Subcutaneous abdominal adipose tissue (tissue), 5 donors: ENCODE results near the gene GPR161.

Experiments used
- H3K27ac ChIP-seq: one replicate; pipeline ENCODE4 v1.7.0; 2013; ENCODE audit warnings: low read depth, mild to moderate bottlenecking, inconsistent platforms, low read length, moderate library complexity
- H3K27me3 ChIP-seq, 5 donors: one replicate each; pipeline ENCODE4 v1.7.0; 2013; ENCODE audit warnings: low read length in 5 of 5, inconsistent platforms in 1 of 5; ENCODE audit not compliant: control insufficient read depth in 5 of 5, insufficient read depth in 4 of 5
- H3K36me3 ChIP-seq, 5 donors: one replicate each; pipeline ENCODE4 v1.7.0; 2013; ENCODE audit warnings: low read length in 5 of 5; ENCODE audit not compliant: control insufficient read depth in 5 of 5, insufficient read depth in 5 of 5
- H3K4me1 ChIP-seq, 5 donors: one replicate each; pipeline ENCODE4 v1.7.0; 2013; ENCODE audit warnings: low read length in 5 of 5, mild to moderate bottlenecking in 3 of 5, moderate library complexity in 1 of 5; ENCODE audit not compliant: control insufficient read depth in 5 of 5, insufficient read depth in 5 of 5
- H3K4me3 ChIP-seq, 5 donors: one replicate each; pipeline ENCODE4 v1.7.0; 2013; ENCODE audit warnings: low read length in 5 of 5, low read depth in 1 of 5
- H3K9ac ChIP-seq, 5 donors: one replicate each; pipeline ENCODE4 v1.7.0; 2013; ENCODE audit warnings: low read length in 5 of 5, mild to moderate bottlenecking in 4 of 5, moderate library complexity in 3 of 5
- H3K9me3 ChIP-seq, 5 donors: one replicate each; pipeline ENCODE4 v1.7.0; 2013; ENCODE audit warnings: low read length in 5 of 5; ENCODE audit not compliant: control insufficient read depth in 5 of 5
- donor health status: healthy.
- donor health status: healthy.
- donor health status: healthy.
- donor health status: healthy.
- donor health status: healthy.

The GPR161 gene

DNA sequence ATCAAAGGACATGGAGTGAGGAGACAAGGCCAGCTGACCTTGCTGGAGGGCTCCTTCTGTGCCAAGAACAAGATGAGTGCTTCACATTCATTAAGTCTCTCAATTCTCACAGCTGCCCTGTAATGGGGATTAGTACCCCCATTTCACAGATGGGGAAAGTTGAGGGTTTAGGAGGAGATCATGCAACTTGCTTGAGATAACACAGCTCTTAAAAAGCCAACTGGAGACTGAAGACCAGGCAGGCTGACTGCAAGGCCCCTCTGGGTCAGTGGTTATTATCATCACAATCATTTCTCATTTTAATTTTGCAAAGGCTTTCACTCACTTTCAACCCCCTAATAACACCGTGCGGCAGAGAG lies 46.8 kb downstream of the GPR161 start:
- Histone ChIP-seq H3K4me1 (peaks cover 0 to 10% (median 9%) of the 10 kb centered on the region in 5 donors), H3K9me3 (no peaks in the 10 kb centered on the region), H3K4me3 (no peak overlapping the region), H3K27ac (no peak overlapping the region), H3K27me3 (peaks cover 0 to 6% (median 0%) of the 10 kb centered on the region in 5 donors), H3K36me3 (peaks cover 0 to 22% (median 10%) of the 10 kb centered on the region in 5 donors), H3K9ac (no peak overlapping the region)

DNA sequence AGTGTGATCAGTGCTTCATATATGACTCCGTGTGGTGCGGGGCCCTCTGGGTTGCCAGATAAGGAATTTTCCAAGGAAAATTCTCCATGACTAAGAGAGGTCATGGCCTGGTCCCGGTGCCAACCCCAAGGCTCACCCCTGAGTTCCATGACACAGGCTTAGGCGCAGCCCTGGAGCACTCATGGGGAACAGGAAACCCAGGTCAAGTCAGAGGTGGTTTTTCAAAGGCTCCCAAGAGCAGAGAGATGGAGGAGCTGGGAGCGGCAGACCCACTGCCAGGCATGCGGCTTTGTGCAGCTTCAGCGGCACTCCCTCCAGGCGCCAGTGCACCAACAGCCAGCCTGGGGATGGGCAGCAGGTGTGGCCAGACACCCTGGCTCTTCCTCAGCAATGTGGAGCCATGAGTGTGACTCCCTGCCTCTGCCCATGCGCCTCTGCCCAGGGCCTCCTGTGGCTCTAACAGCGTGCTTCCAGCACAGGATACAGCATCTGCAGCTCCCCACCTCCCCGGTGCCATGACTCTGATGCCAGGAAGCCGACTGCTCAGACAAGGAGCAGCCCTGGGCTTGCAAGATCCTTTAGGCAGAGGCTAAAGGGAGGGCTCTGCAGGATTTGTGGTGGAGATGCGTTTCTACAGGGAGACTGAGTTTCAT lies 47.3 kb downstream of the GPR161 start:
- Histone ChIP-seq H3K9ac (no peak overlapping the region), H3K36me3 (peaks cover 0 to 22% (median 10%) of the 10 kb centered on the region in 5 donors), H3K9me3 (no peaks in the 10 kb centered on the region), H3K27ac (no peak overlapping the region), H3K4me3 (no peak overlapping the region), H3K4me1 (peaks cover 0 to 14% (median 14%) of the 10 kb centered on the region in 5 donors), H3K27me3 (peaks cover 0 to 6% (median 0%) of the 10 kb centered on the region in 5 donors)

DNA sequence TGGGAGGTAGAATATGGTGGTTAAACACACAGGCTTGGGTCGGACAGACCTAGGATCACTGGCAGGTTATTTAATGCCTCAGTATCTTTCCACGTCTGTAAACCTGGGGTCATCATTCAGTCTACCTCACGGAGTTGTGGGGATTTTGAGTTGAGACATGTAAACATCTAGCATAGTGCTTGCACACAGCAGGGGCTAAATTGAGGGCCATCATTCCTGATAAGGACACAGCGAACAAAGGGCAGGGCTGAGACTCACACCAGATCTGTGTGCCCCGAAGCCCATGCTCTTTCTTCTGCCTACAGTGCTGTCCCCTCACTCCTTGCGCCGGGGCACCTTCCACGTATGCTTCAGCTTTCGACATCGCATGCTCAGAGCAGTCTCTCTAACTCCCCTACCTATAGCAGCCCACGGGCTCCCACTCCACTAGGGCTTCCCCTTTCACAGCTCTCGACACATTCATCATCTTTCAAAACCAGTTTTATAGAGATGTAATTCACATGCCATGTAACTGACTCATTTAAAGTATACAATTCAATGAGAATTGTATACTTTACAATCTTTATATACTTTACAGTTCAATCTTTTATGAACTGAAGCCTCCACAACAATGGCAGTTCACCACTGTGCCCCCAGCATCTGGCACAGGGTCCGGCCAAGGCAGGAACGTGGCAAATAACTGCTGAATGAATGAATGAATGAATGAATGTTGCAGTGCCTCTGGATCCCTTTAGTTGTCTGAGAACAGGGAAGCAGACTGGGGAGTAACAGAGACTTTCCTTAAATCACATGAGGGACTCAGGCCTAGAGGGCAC lies 48.0 kb downstream of the GPR161 start:
- Histone ChIP-seq H3K27ac (no peak overlapping the region), H3K9ac (no peak overlapping the region), H3K4me1 (peaks cover 0 to 16% (median 14%) of the 10 kb centered on the region in 5 donors), H3K27me3 (peaks cover 0 to 6% (median 0%) of the 10 kb centered on the region in 5 donors), H3K4me3 (no peak overlapping the region), H3K9me3 (no peaks in the 10 kb centered on the region), H3K36me3 (peaks cover 0 to 26% (median 14%) of the 10 kb centered on the region in 5 donors)

DNA sequence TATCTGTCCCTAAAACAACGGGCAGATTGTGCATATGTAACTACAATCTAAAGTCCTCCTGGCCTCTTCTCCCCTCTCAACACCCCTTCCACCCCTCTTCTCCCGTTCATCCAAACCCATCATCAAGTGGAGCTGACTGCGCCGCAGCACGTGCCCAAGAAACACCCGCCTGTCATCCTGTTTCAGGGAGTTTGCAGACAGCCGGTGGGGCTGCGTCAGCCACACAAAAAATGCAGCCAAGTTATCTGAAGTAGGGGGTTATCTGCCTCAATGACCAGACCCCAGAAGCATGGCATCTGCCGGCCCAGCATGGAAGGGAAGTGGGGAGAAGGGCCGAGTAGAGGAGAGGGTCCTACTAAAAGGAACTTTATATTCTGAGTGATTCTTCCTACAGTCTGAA lies 49.0 kb downstream of the GPR161 start:
- Histone ChIP-seq H3K36me3 (peaks cover 0 to 26% (median 14%) of the 10 kb centered on the region in 5 donors), H3K27ac (no peak overlapping the region), H3K9me3 (no peaks in the 10 kb centered on the region), H3K4me1 (peaks cover 0 to 16% (median 14%) of the 10 kb centered on the region in 5 donors), H3K4me3 (no peak overlapping the region), H3K27me3 (peaks cover 0 to 6% (median 0%) of the 10 kb centered on the region in 5 donors), H3K9ac (no peak overlapping the region)

DNA sequence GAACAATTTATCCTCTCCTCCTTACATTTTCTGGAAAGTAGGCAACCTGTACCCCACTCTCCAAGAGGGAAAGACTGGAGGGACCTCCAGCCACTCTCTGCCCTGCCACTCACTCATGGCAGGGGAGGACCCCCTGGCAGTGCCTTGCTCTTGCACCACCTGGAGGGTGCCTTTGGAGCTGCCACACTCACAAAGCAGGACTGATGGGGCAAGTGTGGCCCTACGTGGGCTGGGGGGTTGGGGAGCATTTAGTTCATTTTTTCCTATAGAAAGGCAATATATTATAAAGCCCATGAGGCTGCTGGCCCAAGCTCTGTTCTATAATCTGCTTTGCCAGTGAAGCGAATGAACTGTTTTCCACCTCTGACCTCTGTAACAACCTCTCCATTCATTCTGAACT lies 50.3 kb downstream of the GPR161 start:
- peaks cover 0 to 3% (median 0%) of the 10 kb centered on the region in 5 donors for H3K27me3 ChIP-seq
- no peak overlapping the region for H3K4me3 ChIP-seq
- H3K36me3 ChIP-seq, result peaks cover 0 to 29% (median 14%) of the 10 kb centered on the region in 5 donors
- peaks cover 0 to 24% (median 20%) of the 10 kb centered on the region in 5 donors for H3K4me1 ChIP-seq
- H3K27ac ChIP-seq, result no peak overlapping the region
- H3K9ac ChIP-seq, result no peak overlapping the region
- H3K9me3 ChIP-seq, result no peaks in the 10 kb centered on the region

DNA sequence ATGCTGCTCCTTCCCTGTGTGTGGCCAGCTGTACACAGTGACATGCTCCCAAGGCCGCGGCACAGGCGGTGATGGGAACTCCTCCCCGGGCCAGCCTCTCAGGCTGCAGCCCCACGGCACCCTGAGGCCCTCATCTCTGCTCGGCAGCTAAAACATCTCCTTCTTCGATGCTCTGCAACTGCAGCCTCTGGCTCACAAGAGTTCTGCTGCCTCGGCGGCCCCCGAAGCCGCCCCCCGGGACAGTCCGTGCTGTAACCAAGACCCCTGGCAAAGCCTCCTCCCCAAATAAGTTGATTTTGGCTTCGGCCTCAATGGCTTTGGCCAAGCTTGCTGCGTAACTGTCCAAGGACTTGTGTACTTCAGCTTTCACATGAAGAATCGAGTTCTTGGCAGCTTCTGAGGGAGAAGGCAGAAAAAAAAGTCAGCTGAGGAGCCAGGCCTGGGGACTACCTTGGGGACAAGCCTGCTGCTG lies 51.3 kb downstream of the GPR161 start:
- peak overlapping the region in 1 of 5 donors; percentile 32 for H3K4me3 ChIP-seq
- H3K4me1 ChIP-seq, result peaks cover 0 to 28% (median 23%) of the 10 kb centered on the region in 5 donors
- H3K36me3 ChIP-seq, result peaks cover 0 to 29% (median 13%) of the 10 kb centered on the region in 5 donors
- H3K27me3 ChIP-seq, result peaks cover 0 to 3% (median 0%) of the 10 kb centered on the region in 5 donors
- peak overlapping the region; percentile 32 for H3K27ac ChIP-seq
- no peaks in the 10 kb centered on the region for H3K9me3 ChIP-seq
- peak overlapping the region in 1 of 5 donors; percentile 23 for H3K9ac ChIP-seq

DNA sequence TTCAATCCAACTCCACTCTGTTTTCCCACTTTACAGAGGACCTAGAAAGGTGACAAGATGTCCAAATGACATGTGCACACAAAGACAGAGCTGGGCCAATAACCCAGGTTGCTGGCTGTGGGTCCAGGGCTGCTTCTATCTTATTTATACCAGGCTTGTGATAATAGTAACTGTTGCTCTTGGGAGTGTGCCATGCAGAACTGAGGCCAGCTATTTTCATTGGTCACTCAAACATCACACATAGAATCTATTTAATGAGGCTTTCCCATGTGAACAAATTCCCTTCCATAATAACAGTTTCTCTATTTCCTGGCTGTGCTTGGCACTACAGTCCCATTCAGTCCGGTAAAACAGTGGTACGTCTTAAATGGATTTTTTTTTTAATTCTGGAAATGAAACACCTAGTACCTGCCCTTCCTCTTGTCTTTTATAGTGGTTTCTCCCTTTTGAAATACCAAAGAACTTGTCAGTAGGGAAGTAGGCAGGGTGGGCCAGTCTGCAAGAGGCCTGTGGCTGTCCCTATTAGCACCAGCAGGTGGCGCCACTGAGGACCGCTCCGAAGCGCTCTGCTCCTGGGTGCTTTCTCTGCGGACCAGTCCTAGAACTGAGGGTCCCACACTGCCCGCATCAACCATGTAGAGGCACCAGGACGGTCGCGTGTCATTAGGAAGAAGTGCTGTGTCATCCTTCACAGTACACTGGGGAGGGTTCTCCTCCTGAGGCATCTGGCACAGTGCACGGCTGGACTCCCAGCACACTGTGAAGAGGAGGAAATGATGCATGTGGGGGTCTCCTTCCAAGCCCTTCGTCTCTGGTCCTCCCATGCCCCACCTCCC lies 52.1 kb downstream of the GPR161 start:
- peak overlapping the region in 1 of 5 donors; percentile 8 for H3K9ac ChIP-seq
- H3K27ac ChIP-seq, result no peak overlapping the region
- H3K27me3 ChIP-seq, result no peaks in the 10 kb centered on the region
- H3K4me1 ChIP-seq, result peaks cover 0 to 28% (median 23%) of the 10 kb centered on the region in 5 donors
- peaks cover 0 to 23% (median 7%) of the 10 kb centered on the region in 5 donors for H3K36me3 ChIP-seq
- no peaks in the 10 kb centered on the region for H3K9me3 ChIP-seq
- H3K4me3 ChIP-seq, result peak overlapping the region in 3 of 5 donors; percentile 32 to 63 (median 33)

DNA sequence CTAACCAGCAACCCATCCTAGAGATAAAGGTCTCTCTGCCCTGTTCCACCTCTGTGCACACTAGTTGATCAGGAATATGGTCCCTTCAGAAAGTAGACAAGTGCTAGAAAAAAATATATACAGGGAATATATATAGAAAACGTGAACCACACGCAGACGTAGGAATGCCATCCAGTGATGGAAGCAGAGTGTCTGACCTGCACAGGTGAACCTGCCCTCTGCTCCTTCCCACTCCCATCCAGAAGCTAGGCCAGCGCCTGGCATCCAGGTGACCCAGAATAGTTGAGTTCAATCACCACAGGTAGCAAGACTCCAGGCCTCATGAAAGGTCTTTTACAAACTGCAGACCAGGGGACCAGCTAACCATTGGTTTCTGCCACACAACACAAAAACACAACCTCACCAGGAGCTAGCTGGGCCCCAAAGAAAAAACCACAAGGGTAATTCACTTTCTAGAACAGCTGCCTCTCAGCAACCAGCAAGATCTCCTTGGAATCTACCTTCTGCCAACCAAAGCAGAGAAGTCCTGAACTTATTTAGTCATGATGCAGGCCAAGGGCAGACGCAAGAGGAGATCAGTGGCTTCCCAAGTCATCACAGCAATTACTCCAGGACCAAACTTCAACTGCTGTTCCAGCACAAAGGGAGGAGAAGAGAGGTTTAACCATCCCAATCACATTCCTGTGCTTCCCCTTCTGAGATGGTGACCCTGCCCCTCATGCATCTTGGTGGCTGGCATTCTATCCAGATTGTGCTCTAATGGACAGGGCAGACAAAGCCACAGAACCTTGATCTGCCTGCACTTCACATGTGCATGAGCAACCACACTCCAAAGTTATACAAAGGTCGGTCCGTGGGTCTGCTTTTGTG lies 53.0 kb downstream of the GPR161 start:
- H3K4me1 ChIP-seq, result peaks cover 0 to 28% (median 23%) of the 10 kb centered on the region in 5 donors
- no peaks in the 10 kb centered on the region for H3K27me3 ChIP-seq
- H3K9ac ChIP-seq, result no peak overlapping the region
- H3K27ac ChIP-seq, result no peak overlapping the region
- peaks cover 0 to 22% (median 10%) of the 10 kb centered on the region in 5 donors for H3K36me3 ChIP-seq
- H3K4me3 ChIP-seq, result no peak overlapping the region
- H3K9me3 ChIP-seq, result no peaks in the 10 kb centered on the region
